Muscle of leg (tissue), 11 donors: ENCODE data around the gene MPHOSPH6. TPM values are rescaled to one million over a fixed set of nuclear protein-coding genes. Genes with fewer than 3 reads are reported as not detected.

Experiments used
- DNase-seq: peaks from one replicate; pipeline ENCODE4 v3.0.0; 2013
- H3K27ac ChIP-seq: one replicate; pipeline ENCODE4 v1.5.1; 2013; ENCODE audit warnings: mild to moderate bottlenecking, low read length, control low read depth
- H3K27me3 ChIP-seq: one replicate; pipeline ENCODE4 v1.6.1; 2013; ENCODE audit warnings: low read length; ENCODE audit not compliant: control insufficient read depth, insufficient read depth
- H3K36me3 ChIP-seq: one replicate; pipeline ENCODE4 v1.6.1; 2013; ENCODE audit warnings: low read length; ENCODE audit not compliant: control insufficient read depth, insufficient read depth
- H3K4me1 ChIP-seq: one replicate; pipeline ENCODE4 v1.6.1; 2013; ENCODE audit warnings: low read length; ENCODE audit not compliant: control insufficient read depth, insufficient read depth
- H3K4me3 ChIP-seq: one replicate; pipeline ENCODE4 v1.5.1; 2013; ENCODE audit warnings: low read length, control low read depth
- H3K9me3 ChIP-seq: replicated peaks from 2 replicates; pipeline ENCODE4 v1.6.1; 2013; ENCODE audit warnings: low read depth, low read length; ENCODE audit not compliant: control insufficient read depth
- WGBS: methylation state at CpG from one replicate; pipeline ENCODE4 v1.1.5; 2013; ENCODE audit warnings: missing lambda C conversion rate; ENCODE audit not compliant: insufficient coverage; 5-methylcytosine and 5-hydroxymethylcytosine counted together
- polyA plus RNA-seq, 8 donors: library from polyadenylated mRNA; unstranded; fragments of 120-200 nt; gene quantifications; one replicate each; pipeline versions ENCODE4 v1.2.1 to v1.2.3, GENCODE V29; 2013; ENCODE audit warnings: inconsistent platforms in 1 of 8, low replicate concordance in 1 of 8; ENCODE audit not compliant: insufficient read length in 8 of 8, insufficient read depth in 1 of 8
- total RNA-seq: library from RNA; stranded (reverse); fragments of 120-200 nt; gene quantifications from one replicate; pipeline ENCODE4 v1.2.4, GENCODE V29; 2013

MPHOSPH6 gene
- total and polyA plus RNA-seq, 9 donors = 11.6 to 26.2 (median 22.0) TPM

- peaks cover 2% of the 10 kb centered on the region for H3K27me3 ChIP-seq
- WGBS = no CpG with 5 or more reads among the region's 2 CpGs
- H3K4me1 ChIP-seq = no peaks in the 10 kb centered on the region
- H3K9me3 ChIP-seq = no peaks in the 10 kb centered on the region
- no peak overlapping the region for H3K4me3 ChIP-seq
- no peaks in the 10 kb centered on the region for H3K36me3 ChIP-seq
- H3K27ac ChIP-seq = no peak overlapping the region
- DNase-seq = no peak
These were observed 61.9 kb downstream of the MPHOSPH6 start for GRCh38 chr16:82108100-82108499.

GRCh38 chr16:82105107-82105506, 64.9 kb downstream of the MPHOSPH6 start:
- Histone ChIP-seq H3K9me3 (no peaks in the 10 kb centered on the region), H3K27ac (no peak overlapping the region), H3K27me3 (no peaks in the 10 kb centered on the region), H3K36me3 (no peaks in the 10 kb centered on the region), H3K4me3 (no peak overlapping the region), H3K4me1 (no peaks in the 10 kb centered on the region)
- DNase-seq = no peak
- WGBS = 86% methylated on average over 4 of the region's 8 CpGs

Other genes with a start within 250 kb of the MPHOSPH6 start
- 0.93 TPM for gene SDR42E1, start 158.8 kb downstream of the MPHOSPH6 start, total RNA-seq
- 1 to 10 TPM in 5 of 8 donors, under 1 TPM in 3; 0.15 to 2.2 (median 1.1) TPM for gene SDR42E1, start 158.8 kb downstream of the MPHOSPH6 start, polyA plus RNA-seq
- gene HSD17B2, start 135.0 kb downstream of the MPHOSPH6 start, total RNA-seq = 0.31 TPM
- 1 to 10 TPM in 3 of 8 donors, under 1 TPM in 5; 0.15 to 2.9 (median 0.64) TPM for gene HSD17B2, start 135.0 kb downstream of the MPHOSPH6 start, polyA plus RNA-seq